Trophoblast cell (in vitro differentiated cells and primary cell): Measurements from ENCODE around the gene ALOX12.
A peak's percentile ranks its signal among the peaks of the same experiment; 100 is the strongest.
"Not testable (repeated sequence)": the region's sequence is repeated elsewhere in the genome, so short reads cannot be mapped to it uniquely, and the experiment has no call there.

Experiments used
- DNase-seq, 2 donors: peaks; one replicate each; pipeline ENCODE4 v3.0.0-alpha.2; 2016
- H2AFZ ChIP-seq: 2 replicates; pipeline ENCODE4 v1.6.1; 2013; ENCODE audit warnings: low read length, moderate library complexity, mild to moderate bottlenecking; ENCODE audit not compliant: insufficient read depth, poor library complexity
- H2AK5ac ChIP-seq: 2 replicates; pipeline ENCODE4 v1.6.1; 2013; ENCODE audit warnings: mild to moderate bottlenecking, low read length
- H2BK120ac ChIP-seq: 2 replicates; pipeline ENCODE4 v1.6.1; 2013; ENCODE audit warnings: low read length, mild to moderate bottlenecking, moderate library complexity; ENCODE audit not compliant: insufficient read depth, poor library complexity
- H2BK12ac ChIP-seq: 2 replicates; pipeline ENCODE4 v1.6.1; 2013; ENCODE audit warnings: mild to moderate bottlenecking, low read length, moderate library complexity
- H2BK5ac ChIP-seq: 2 replicates; pipeline ENCODE4 v1.6.1; 2013; ENCODE audit warnings: low read length, low read depth, moderate library complexity, mild to moderate bottlenecking; ENCODE audit not compliant: poor library complexity
- H3K14ac ChIP-seq: 2 replicates; pipeline ENCODE4 v1.6.1; 2013; ENCODE audit warnings: mild to moderate bottlenecking, low read length
- H3K18ac ChIP-seq: 2 replicates; pipeline ENCODE4 v1.6.1; 2013; ENCODE audit warnings: mild to moderate bottlenecking, low read length
- H3K23ac ChIP-seq: 2 replicates; pipeline ENCODE4 v1.6.1; 2013; ENCODE audit warnings: low read length
- H3K27ac ChIP-seq: 2 replicates; pipeline ENCODE4 v1.5.1; 2013; ENCODE audit warnings: low read depth, mild to moderate bottlenecking, inconsistent platforms, low read length, moderate library complexity
- H3K27me3 ChIP-seq: 2 replicates; pipeline ENCODE4 v1.6.1; 2013; ENCODE audit warnings: inconsistent platforms, mild to moderate bottlenecking, low read length, moderate library complexity; ENCODE audit not compliant: insufficient read depth
- H3K36me3 ChIP-seq, 2 experiments: 1 replicate in 1 of 2; 2 replicates in 1 of 2; pipeline ENCODE4 v1.6.1; 2013; ENCODE audit warnings: low read length in 2 of 2, mild to moderate bottlenecking in 2 of 2, moderate library complexity in 1 of 2; ENCODE audit not compliant: insufficient read depth in 2 of 2, control insufficient read depth in 1 of 2
- H3K4ac ChIP-seq: 2 replicates; pipeline ENCODE4 v1.6.1; 2013; ENCODE audit warnings: low read depth, mild to moderate bottlenecking, low read length, moderate library complexity
- H3K4me1 ChIP-seq, 2 experiments: 1 replicate in 1 of 2; 2 replicates in 1 of 2; pipeline ENCODE4 v1.6.1; 2013; ENCODE audit warnings: low read length in 2 of 2, mild to moderate bottlenecking in 2 of 2, moderate library complexity in 1 of 2; ENCODE audit not compliant: insufficient read depth in 2 of 2, control insufficient read depth in 1 of 2
- H3K4me2 ChIP-seq: 2 replicates; pipeline ENCODE4 v1.6.1; 2013; ENCODE audit warnings: inconsistent platforms, mild to moderate bottlenecking, low read length, moderate library complexity
- H3K4me3 ChIP-seq: 2 replicates; pipeline ENCODE4 v1.5.1; 2013; ENCODE audit warnings: mild to moderate bottlenecking, low read depth, low read length, inconsistent platforms
- H3K79me1 ChIP-seq: one replicate; pipeline ENCODE4 v1.6.1; 2013; ENCODE audit warnings: low read length
- H3K79me2 ChIP-seq: 2 replicates; pipeline ENCODE4 v1.6.1; 2013; ENCODE audit warnings: low read length, mild to moderate bottlenecking; ENCODE audit not compliant: control insufficient read depth, insufficient read depth, poor library complexity
- H3K9ac ChIP-seq: 2 replicates; pipeline ENCODE4 v1.6.1; 2013; ENCODE audit warnings: mild to moderate bottlenecking, low read length
- H3K9me3 ChIP-seq: 2 replicates; pipeline ENCODE4 v1.6.1; 2013; ENCODE audit warnings: low read depth, mild to moderate bottlenecking, control low read depth, inconsistent platforms, low read length; ENCODE audit not compliant: insufficient read depth
- H4K12ac ChIP-seq: 2 replicates; pipeline ENCODE4 v1.6.1; 2013; ENCODE audit warnings: low read depth, mild to moderate bottlenecking, low read length, moderate library complexity
- H4K8ac ChIP-seq: 2 replicates; pipeline ENCODE4 v1.6.1; 2013; ENCODE audit warnings: low read depth, mild to moderate bottlenecking, low read length, moderate library complexity
- H4K91ac ChIP-seq: one replicate; pipeline ENCODE4 v1.6.1; 2013; ENCODE audit warnings: low read depth, mild to moderate bottlenecking, low read length, moderate library complexity
- WGBS: extraction: QIAGEN DNeasy Blood & Tissue Kit; methylation state at CpG from one replicate; pipeline ENCODE4 v1.1.7; 2013; ENCODE audit warnings: missing lambda C conversion rate; ENCODE audit not compliant: insufficient read length, insufficient coverage; ENCODE audit errors: extremely low coverage; 5-methylcytosine and 5-hydroxymethylcytosine counted together

ALOX12 gene

GRCh38 chr17:6986676-6987075, 9.2 kb upstream of the ALOX12 start:
- H3K4me2 ChIP-seq: no peak overlapping the region
- no peak overlapping the region for H4K8ac ChIP-seq
- no peak overlapping the region for H4K12ac ChIP-seq
- no peak overlapping the region for H3K18ac ChIP-seq
- no peaks in the 10 kb centered on the region for H3K36me3 ChIP-seq
- H3K14ac ChIP-seq: no peak overlapping the region
- no peaks in the 10 kb centered on the region for H3K4me1 ChIP-seq
- no peak overlapping the region for H2BK120ac ChIP-seq
- no peaks in the 10 kb centered on the region for H3K27me3 ChIP-seq
- H3K27ac ChIP-seq: no peak overlapping the region
- no CpG with 5 or more reads among the region's 3 CpGs for WGBS
- H3K9me3 ChIP-seq: no peaks in the 10 kb centered on the region
- no peak overlapping the region for H2BK12ac ChIP-seq
- no peak overlapping the region for H3K4ac ChIP-seq
- no peak for DNase-seq
- H3K23ac ChIP-seq: no peak overlapping the region
- no peak overlapping the region for H3K4me3 ChIP-seq
- no peak overlapping the region for H2BK5ac ChIP-seq
- no peak overlapping the region for H4K91ac ChIP-seq
- no peak overlapping the region for H2AK5ac ChIP-seq
- no peaks in the 10 kb centered on the region for H3K79me2 ChIP-seq
- H2AFZ ChIP-seq: no peak overlapping the region
- H3K9ac ChIP-seq: no peak overlapping the region
- no peaks in the 10 kb centered on the region for H3K79me1 ChIP-seq

GRCh38 chr17:6989779-6990178, 6.1 kb upstream of the ALOX12 start:
- Histone ChIP-seq H2BK120ac (no peak overlapping the region), H3K4me1 (no peaks in the 10 kb centered on the region), H2AK5ac (no peak overlapping the region), H3K36me3 (no peaks in the 10 kb centered on the region), H2BK5ac (no peak overlapping the region), H3K4me2 (no peak overlapping the region), H3K9me3 (no peaks in the 10 kb centered on the region), H3K27ac (no peak overlapping the region), H2AFZ (no peak overlapping the region), H3K4me3 (no peak overlapping the region), H3K27me3 (no peaks in the 10 kb centered on the region), H3K79me1 (no peaks in the 10 kb centered on the region), H4K8ac (no peak overlapping the region), H3K18ac (no peak overlapping the region), H3K79me2 (no peaks in the 10 kb centered on the region), H3K23ac (no peak overlapping the region), H3K9ac (no peak overlapping the region), H4K91ac (no peak overlapping the region), H3K14ac (no peak overlapping the region), H2BK12ac (no peak overlapping the region), H4K12ac (no peak overlapping the region), H3K4ac (no peak overlapping the region)
- no CpG with 5 or more reads among the region's 2 CpGs for WGBS
- peak in 1 of 2 donors; percentile 18 for DNase-seq

DNA sequence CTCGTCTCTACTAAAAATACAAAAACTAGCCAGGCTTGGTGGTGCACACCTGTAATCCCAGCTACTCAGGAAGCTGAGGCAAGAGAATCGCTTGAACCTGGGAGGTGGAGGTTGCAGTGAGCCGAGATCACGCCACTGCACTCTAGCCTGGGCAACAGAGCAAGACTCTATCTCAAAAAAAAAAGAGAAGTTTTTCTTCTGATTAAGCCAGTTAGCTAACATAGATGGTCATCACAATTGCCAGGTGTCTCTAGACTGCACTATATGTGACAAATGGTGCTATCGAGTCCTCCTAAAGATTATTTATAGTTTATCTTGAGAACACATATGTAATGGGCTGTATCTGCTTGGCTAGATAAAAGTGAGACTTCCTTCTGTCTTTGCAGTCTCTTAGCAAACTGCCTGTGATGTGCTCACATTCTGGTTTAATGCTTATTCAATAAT, 2.2 kb upstream of the ALOX12 start:
- H3K4ac ChIP-seq, H3K4me3 ChIP-seq, H4K12ac ChIP-seq, H4K91ac ChIP-seq, H2AK5ac ChIP-seq, H2AFZ ChIP-seq, H2BK12ac ChIP-seq, H3K18ac ChIP-seq, H3K27me3 ChIP-seq, H3K4me1 ChIP-seq, H3K36me3 ChIP-seq, H2BK5ac ChIP-seq, H3K79me2 ChIP-seq, H3K79me1 ChIP-seq, H3K23ac ChIP-seq, H3K27ac ChIP-seq, H3K9ac ChIP-seq, DNase-seq, H4K8ac ChIP-seq, H2BK120ac ChIP-seq, H3K4me2 ChIP-seq, H3K9me3 ChIP-seq, H3K14ac ChIP-seq: not testable (repeated sequence)
- WGBS: no CpG with 5 or more reads among the region's 5 CpGs

GRCh38 chr17:6994118-6994598, 1.7 kb upstream of the ALOX12 start:
- H3K14ac ChIP-seq: no peak overlapping the region
- no peak overlapping the region for H2AFZ ChIP-seq
- no peak overlapping the region for H2BK5ac ChIP-seq
- H3K9ac ChIP-seq: no peak overlapping the region
- no peak overlapping the region for H4K8ac ChIP-seq
- no peaks in the 10 kb centered on the region for H3K9me3 ChIP-seq
- no peak overlapping the region for H3K27ac ChIP-seq
- H3K27me3 ChIP-seq: no peaks in the 10 kb centered on the region
- H3K36me3 ChIP-seq: peaks cover 10 to 11% of the 10 kb centered on the region in 2 experiments
- no peak overlapping the region for H3K4me3 ChIP-seq
- no peak overlapping the region for H3K4me2 ChIP-seq
- no peaks in the 10 kb centered on the region for H3K79me2 ChIP-seq
- H4K12ac ChIP-seq: no peak overlapping the region
- H4K91ac ChIP-seq: no peak overlapping the region
- no peak for DNase-seq
- H3K23ac ChIP-seq: no peak overlapping the region
- no peak overlapping the region for H2AK5ac ChIP-seq
- no CpG with 5 or more reads among the region's 10 CpGs for WGBS
- H3K4ac ChIP-seq: no peak overlapping the region
- H3K18ac ChIP-seq: no peak overlapping the region
- peaks cover 9% of the 10 kb centered on the region in 2 experiments for H3K4me1 ChIP-seq
- no peaks in the 10 kb centered on the region for H3K79me1 ChIP-seq
- no peak overlapping the region for H2BK12ac ChIP-seq
- H2BK120ac ChIP-seq: no peak overlapping the region
